WERI-Rb-1 (cell line): Measurements from ENCODE around the gene GSTT2.

Source experiments
- DNase-seq: peaks from one replicate; pipeline ENCODE4 v3.0.0-alpha.2; 2020
- H3K27ac ChIP-seq: fragments of 250-450 bp; sonication (Bioruptor Pico); 2 replicates; pipeline ENCODE4 v1.5.1; 2020; ENCODE audit warnings: mild to moderate bottlenecking, moderate library complexity
- H3K27me3 ChIP-seq: fragments of 250-450 bp; sonication (Bioruptor Pico); 2 replicates; pipeline ENCODE4 v1.5.1; 2021; ENCODE audit warnings: mild to moderate bottlenecking, low read depth, moderate library complexity; ENCODE audit not compliant: insufficient read depth, severe bottlenecking
- H3K36me3 ChIP-seq: fragments of 250-450 bp; sonication (Bioruptor Pico); 2 replicates; pipeline ENCODE4 v1.5.1; 2020; ENCODE audit warnings: mild to moderate bottlenecking, moderate library complexity
- H3K4me3 ChIP-seq: 2 replicates; pipeline ENCODE4 v1.5.1; 2011; ENCODE audit warnings: low read depth, mild to moderate bottlenecking, control low read depth, low read length
- H3K9me3 ChIP-seq: fragments of 250-450 bp; sonication (Bioruptor Pico); 2 replicates; pipeline ENCODE4 v1.5.1; 2021; ENCODE audit warnings: mild to moderate bottlenecking, moderate library complexity; ENCODE audit not compliant: severe bottlenecking
- CTCF ChIP-seq: IDR thresholded peaks from 2 replicates; pipeline ENCODE4 v1.5.1; 2011; ENCODE audit warnings: low read depth, mild to moderate bottlenecking, control low read depth, inconsistent platforms, low read length

Gene GSTT2

GRCh38 chr22:24025475-24025874 is 45.5 kb downstream of the GSTT2 start:
- Histone ChIP-seq H3K27ac (no peak overlapping the region), H3K4me3 (no peak overlapping the region), H3K9me3 (no peaks in the 10 kb centered on the region), H3K36me3 (no peaks in the 10 kb centered on the region; the same call in 1 of the 2 replicates), H3K27me3 (no peaks in the 10 kb centered on the region)
- TF ChIP-seq CTCF: no peak
- DNase-seq: no peak

- Histone ChIP-seq H3K36me3 (no peaks in the 10 kb centered on the region; the same call in 1 of the 2 replicates), H3K9me3 (no peaks in the 10 kb centered on the region), H3K27ac (no peak overlapping the region), H3K4me3 (no peak overlapping the region), H3K27me3 (no peaks in the 10 kb centered on the region)
- no peak for DNase-seq
- TF ChIP-seq CTCF: no peak
These were observed 46.1 kb downstream of the GSTT2 start for GRCh38 chr22:24026056-24026455.

- no peak overlapping the region for H3K27ac ChIP-seq
- no peak for TF ChIP-seq CTCF
- no peaks in the 10 kb centered on the region for H3K27me3 ChIP-seq
- H3K9me3 ChIP-seq: no peaks in the 10 kb centered on the region
- H3K4me3 ChIP-seq: no peak overlapping the region
- no peak for DNase-seq
- no peaks in the 10 kb centered on the region; the same call in none of the 2 replicates for H3K36me3 ChIP-seq
These were observed 46.8 kb downstream of the GSTT2 start for GRCh38 chr22:24026733-24027132.

- Histone ChIP-seq H3K27me3 (no peaks in the 10 kb centered on the region), H3K9me3 (no peaks in the 10 kb centered on the region), H3K4me3 (no peak overlapping the region), H3K36me3 (no peaks in the 10 kb centered on the region; the same call in 1 of the 2 replicates), H3K27ac (no peak overlapping the region)
- no peak for TF ChIP-seq CTCF
- DNase-seq: no peak
These were observed 47.5 kb downstream of the GSTT2 start for GRCh38 chr22:24027389-24027975.

- no peak overlapping the region for H3K4me3 ChIP-seq
- DNase-seq: no peak
These were observed 48.1 kb downstream of the GSTT2 start for GRCh38 chr22:24027991-24028390.

More at GRCh38 chr22:24027991-24028390, 48.1 kb downstream of the GSTT2 start:
- Histone ChIP-seq H3K9me3 (no peaks in the 10 kb centered on the region), H3K27me3 (no peaks in the 10 kb centered on the region), H3K36me3 (no peaks in the 10 kb centered on the region; the same call in 1 of the 2 replicates), H3K27ac (no peak overlapping the region)
- no peak for TF ChIP-seq CTCF
